HepG2 (cell line): ENCODE results near the gene ANKRD36B. TPM values are rescaled to one million over a fixed set of nuclear protein-coding genes. Genes with fewer than 3 reads are reported as not detected.

Source experiments
- ASH2L ChIP-seq: fragments of 300-600, 200-600 bp; sonication (generic); IDR thresholded peaks from 2 replicates; pipeline ENCODE4 v1.7.0; 2017; ENCODE audit warnings: low read depth, mild to moderate bottlenecking, moderate library complexity, mixed read lengths, low read length; ENCODE audit not compliant: insufficient read length
- CSRNP1 ChIP-seq: sonication (generic); formaldehyde crosslinking; IDR thresholded peaks from 2 replicates; pipeline ENCODE4 v1.8.1; 2023; ENCODE audit warnings: mild to moderate bottlenecking, missing genetic modification reagents
- ELF3 ChIP-seq: IDR thresholded peaks from 2 replicates; pipeline ENCODE4 v1.6.1; 2016; ENCODE audit warnings: missing genetic modification reagents, missing compliant biosample characterization
- FOXA3 ChIP-seq: IDR thresholded peaks from 2 replicates; pipeline ENCODE4 v1.6.1; 2016; ENCODE audit warnings: missing genetic modification reagents, missing compliant biosample characterization
- FOXJ3 ChIP-seq: sonication (generic); formaldehyde crosslinking; IDR thresholded peaks from 2 replicates; pipeline ENCODE4 v1.4.0; 2020; ENCODE audit warnings: missing genetic modification reagents, mild to moderate bottlenecking, borderline replicate concordance
- GABPB1 ChIP-seq: IDR thresholded peaks from 2 replicates; pipeline ENCODE4 v1.6.1; 2016; ENCODE audit warnings: mild to moderate bottlenecking, missing genetic modification reagents, moderate library complexity, missing compliant biosample characterization
- GATAD2A ChIP-seq: IDR thresholded peaks from 2 replicates; pipeline ENCODE4 v1.6.1; 2016
- HIC2 ChIP-seq: sonication (generic); formaldehyde crosslinking; IDR thresholded peaks from 2 replicates; pipeline ENCODE4 v1.9.0; 2022; ENCODE audit warnings: low read depth, missing genetic modification reagents
- HNRNPLL ChIP-seq: fragments of 200-400 bp; formaldehyde crosslinking; IDR thresholded peaks from 2 replicates; pipeline ENCODE4 v1.6.1; 2017; ENCODE audit warnings: mild to moderate bottlenecking, low read depth, low read length; ENCODE audit not compliant: poor library complexity, severe bottlenecking
- ISL2 ChIP-seq: sonication (generic); formaldehyde crosslinking; IDR thresholded peaks from 2 replicates; pipeline ENCODE4 v1.5.0; 2020; ENCODE audit warnings: missing genetic modification reagents
- MIXL1 ChIP-seq: IDR thresholded peaks from 2 replicates; pipeline ENCODE4 v1.6.1; 2016
- MTERF4 ChIP-seq: sonication (generic); formaldehyde crosslinking; IDR thresholded peaks from 2 replicates; pipeline ENCODE4 v1.8.0; 2023; ENCODE audit warnings: mild to moderate bottlenecking, missing genetic modification reagents
- REPIN1 ChIP-seq: sonication (generic); formaldehyde crosslinking; IDR thresholded peaks from 2 replicates; pipeline ENCODE4 v1.8.0; 2022; ENCODE audit warnings: missing genetic modification reagents, low read depth, mild to moderate bottlenecking, borderline replicate concordance
- SP140L ChIP-seq: sonication (generic); formaldehyde crosslinking; IDR thresholded peaks from 2 replicates; pipeline ENCODE4 v1.4.0; 2020; ENCODE audit warnings: missing genetic modification reagents, borderline replicate concordance
- THAP11 ChIP-seq: IDR thresholded peaks from 2 replicates; pipeline ENCODE4 v1.6.1; 2016; ENCODE audit warnings: missing biosample characterization, missing genetic modification reagents
- YEATS2 ChIP-seq: sonication (generic); formaldehyde crosslinking; IDR thresholded peaks from 2 replicates; pipeline ENCODE4 v1.4.0; 2020; ENCODE audit warnings: missing genetic modification reagents, borderline replicate concordance
- ZFY ChIP-seq: sonication (generic); formaldehyde crosslinking; IDR thresholded peaks from 2 replicates; pipeline ENCODE4 v1.4.0; 2020; ENCODE audit warnings: missing genetic modification reagents
- ZNF263 ChIP-seq: sonication (generic); formaldehyde crosslinking; IDR thresholded peaks from 2 replicates; pipeline ENCODE4 v1.4.0; 2020; ENCODE audit warnings: missing genetic modification reagents
- ZNF614 ChIP-seq: IDR thresholded peaks from 2 replicates; pipeline ENCODE4 v1.6.1; 2018; ENCODE audit warnings: missing biosample characterization, missing genetic modification reagents, inconsistent platforms, borderline replicate concordance
- ZNF768 ChIP-seq: sonication (generic); formaldehyde crosslinking; IDR thresholded peaks from 2 replicates; pipeline ENCODE4 v1.4.0; 2020; ENCODE audit warnings: missing genetic modification reagents
- ZNF792 ChIP-seq: IDR thresholded peaks from 2 replicates; pipeline ENCODE4 v1.6.1; 2016
- polyA plus RNA-seq, 8 experiments: library from polyadenylated mRNA; depleted of rRNA in 3 of 8; stranded (reverse) in 7 of 8; unstranded in 1 of 8; fragments of >200 nt; fragmentation: Illumina TruSeq in 4 of 8; extraction: Trizol in 4 of 8; gene quantifications; 2 replicates each; pipeline versions ENCODE4 v1.2.1 to v1.2.3, GENCODE V29; 2011 to 2016; ENCODE audit warnings: low read depth in 4 of 8, missing spikeins in 1 of 8, mixed read lengths in 1 of 8; ENCODE audit not compliant: insufficient read depth in 1 of 8
- total RNA-seq, 5 experiments: library from RNA; depleted of rRNA; stranded (reverse); fragments of >200 nt; fragmentation: Illumina TruSeq; extraction: Trizol; gene quantifications; 2 replicates each; pipeline ENCODE4 v1.2.3, GENCODE V29; 2016; ENCODE audit warnings: low read depth in 1 of 5
- TF ChIP-seq, protein P1 (sequence below): IDR thresholded peaks from 2 replicates; pipeline ENCODE4 v1.6.1; 2016; ENCODE audit warnings: mild to moderate bottlenecking
- TF ChIP-seq, protein P2 (sequence below): IDR thresholded peaks from 2 replicates; pipeline ENCODE4 v1.6.1; 2012; ENCODE audit warnings: inconsistent platforms

Gene ANKRD36B
- total and polyA plus RNA-seq, 2 of the 13 experiments (the other 11 are each of a cell fraction or from before 2014, with no cell fraction given), result 7.3 to 34.8 TPM

DNA sequence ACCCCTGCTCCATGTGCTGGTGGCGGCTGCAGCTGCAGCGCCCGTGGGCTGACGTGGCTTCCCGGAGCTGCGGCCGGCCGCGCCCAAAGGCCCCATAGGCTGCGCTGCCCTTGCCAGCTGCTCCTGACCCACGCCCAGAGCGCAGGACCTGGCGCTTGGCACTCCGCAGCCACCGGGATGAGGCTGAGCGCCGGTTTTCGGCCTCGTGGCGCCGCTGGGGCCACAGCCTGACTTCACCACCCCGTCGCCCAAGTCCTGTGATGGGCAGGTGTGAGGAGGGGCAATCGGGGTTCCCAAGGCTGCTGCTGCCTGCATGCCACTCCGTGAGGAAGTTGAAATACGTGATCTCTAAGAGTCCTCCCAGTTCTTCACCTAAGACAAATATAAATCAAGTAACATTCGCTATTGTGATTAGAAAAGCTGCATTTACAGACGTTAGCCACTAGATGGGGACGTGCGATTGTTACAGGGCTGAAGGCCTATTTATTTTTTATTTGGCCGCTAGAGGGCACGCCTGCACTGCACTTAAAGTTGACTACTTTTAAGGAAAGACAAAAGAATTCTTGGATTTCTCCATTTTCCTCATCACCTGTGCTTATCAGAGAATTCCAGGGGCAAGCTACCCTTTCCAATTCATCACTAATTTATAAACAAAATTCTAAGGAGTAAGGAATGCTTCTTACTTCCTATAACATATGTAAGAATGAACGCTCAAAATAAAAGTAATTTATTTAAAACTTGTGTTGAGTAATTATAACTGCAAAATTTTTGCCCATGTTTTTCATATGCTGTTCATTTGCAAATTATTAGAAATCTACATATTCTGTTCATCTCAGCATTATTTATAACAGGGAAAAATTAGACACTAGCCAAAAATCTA, 1.1 kb upstream of the ANKRD36B start (continued):
- peak; percentile 26; the same call in 1 of the 2 replicates for TF ChIP-seq REPIN1
- TF ChIP-seq ZFY (CRISPR knock-in tag), result peak; percentile 76
- TF ChIP-seq, protein P1, sequence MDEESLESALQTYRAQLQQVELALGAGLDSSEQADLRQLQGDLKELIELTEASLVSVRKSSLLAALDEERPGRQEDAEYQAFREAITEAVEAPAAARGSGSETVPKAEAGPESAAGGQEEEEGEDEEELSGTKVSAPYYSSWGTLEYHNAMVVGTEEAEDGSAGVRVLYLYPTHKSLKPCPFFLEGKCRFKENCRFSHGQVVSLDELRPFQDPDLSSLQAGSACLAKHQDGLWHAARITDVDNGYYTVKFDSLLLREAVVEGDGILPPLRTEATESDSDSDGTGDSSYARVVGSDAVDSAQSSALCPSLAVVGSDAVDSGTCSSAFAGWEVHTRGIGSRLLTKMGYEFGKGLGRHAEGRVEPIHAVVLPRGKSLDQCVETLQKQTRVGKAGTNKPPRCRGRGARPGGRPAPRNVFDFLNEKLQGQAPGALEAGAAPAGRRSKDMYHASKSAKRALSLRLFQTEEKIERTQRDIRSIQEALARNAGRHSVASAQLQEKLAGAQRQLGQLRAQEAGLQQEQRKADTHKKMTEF (CRISPR knock-in tag), result 0 out of 2 replicates have a peak, but pooled peaks have one; percentile 31
- TF ChIP-seq ELF3, result 0 out of 2 replicates have a peak, but pooled peaks have one; percentile 24
- peak; percentile 7 for TF ChIP-seq THAP11
- peak; percentile 20; the same call in 1 of the 2 replicates for TF ChIP-seq MIXL1
- 0 out of 2 replicates have a peak, but pooled peaks have one; percentile 45 for TF ChIP-seq MTERF4 (CRISPR knock-in tag)
- TF ChIP-seq CSRNP1 (CRISPR knock-in tag), result 0 out of 2 replicates have a peak, but pooled peaks have one; percentile 18
- peak; percentile 23 for TF ChIP-seq ASH2L
- TF ChIP-seq FOXJ3 (CRISPR knock-in tag), result peak; percentile 55; the same call in 1 of the 2 replicates
- 0 out of 2 replicates have a peak, but pooled peaks have one; percentile 38 for TF ChIP-seq HIC2 (CRISPR knock-in tag)
- TF ChIP-seq ZNF263, result peak; percentile 60; the same call in 1 of the 2 replicates
- peak; percentile 71 for TF ChIP-seq GATAD2A
- TF ChIP-seq, protein P2, sequence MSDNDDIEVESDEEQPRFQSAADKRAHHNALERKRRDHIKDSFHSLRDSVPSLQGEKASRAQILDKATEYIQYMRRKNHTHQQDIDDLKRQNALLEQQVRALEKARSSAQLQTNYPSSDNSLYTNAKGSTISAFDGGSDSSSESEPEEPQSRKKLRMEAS, result peak; percentile 22; the same call in 1 of the 2 replicates
- peak; percentile 57; the same call in 1 of the 2 replicates for TF ChIP-seq YEATS2
- TF ChIP-seq SP140L, result 0 out of 2 replicates have a peak, but pooled peaks have one; percentile 39
- TF ChIP-seq ISL2, result peak; percentile 2; the same call in 1 of the 2 replicates
- TF ChIP-seq ZNF768 (CRISPR knock-in tag), result peak; percentile 41; the same call in 1 of the 2 replicates
- TF ChIP-seq HNRNPLL, result peak; percentile 95
- 0 out of 2 replicates have a peak, but pooled peaks have one; percentile 25 for TF ChIP-seq ZNF614 (CRISPR knock-in tag)
- TF ChIP-seq FOXA3 (CRISPR knock-in tag), result peak; percentile 72
- TF ChIP-seq GABPB1 (CRISPR knock-in tag), result peak; percentile 58; the same call in 1 of the 2 replicates
- 0 out of 2 replicates have a peak, but pooled peaks have one; percentile 24 for TF ChIP-seq ZNF792 (CRISPR knock-in tag)
